HG03469 (cell line): ENCODE measurements around the gene ABHD4.
A peak's percentile ranks its signal among the peaks of the same experiment; 100 is the strongest.
"Not testable (repeated sequence)": the region's sequence is repeated elsewhere in the genome, so short reads cannot be mapped to it uniquely, and the experiment has no call there.

Experiments used
- ATAC-seq: cut with Tn5 transposase; IDR thresholded peaks from one replicate; pipeline ENCODE4 v1.9.1; 2021; ENCODE audit warnings: mild to moderate bottlenecking, moderate library complexity, moderate number of reproducible peaks; ENCODE audit not compliant: unreplicated experiment

ABHD4 gene, protein sequence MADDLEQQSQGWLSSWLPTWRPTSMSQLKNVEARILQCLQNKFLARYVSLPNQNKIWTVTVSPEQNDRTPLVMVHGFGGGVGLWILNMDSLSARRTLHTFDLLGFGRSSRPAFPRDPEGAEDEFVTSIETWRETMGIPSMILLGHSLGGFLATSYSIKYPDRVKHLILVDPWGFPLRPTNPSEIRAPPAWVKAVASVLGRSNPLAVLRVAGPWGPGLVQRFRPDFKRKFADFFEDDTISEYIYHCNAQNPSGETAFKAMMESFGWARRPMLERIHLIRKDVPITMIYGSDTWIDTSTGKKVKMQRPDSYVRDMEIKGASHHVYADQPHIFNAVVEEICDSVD

DNA sequence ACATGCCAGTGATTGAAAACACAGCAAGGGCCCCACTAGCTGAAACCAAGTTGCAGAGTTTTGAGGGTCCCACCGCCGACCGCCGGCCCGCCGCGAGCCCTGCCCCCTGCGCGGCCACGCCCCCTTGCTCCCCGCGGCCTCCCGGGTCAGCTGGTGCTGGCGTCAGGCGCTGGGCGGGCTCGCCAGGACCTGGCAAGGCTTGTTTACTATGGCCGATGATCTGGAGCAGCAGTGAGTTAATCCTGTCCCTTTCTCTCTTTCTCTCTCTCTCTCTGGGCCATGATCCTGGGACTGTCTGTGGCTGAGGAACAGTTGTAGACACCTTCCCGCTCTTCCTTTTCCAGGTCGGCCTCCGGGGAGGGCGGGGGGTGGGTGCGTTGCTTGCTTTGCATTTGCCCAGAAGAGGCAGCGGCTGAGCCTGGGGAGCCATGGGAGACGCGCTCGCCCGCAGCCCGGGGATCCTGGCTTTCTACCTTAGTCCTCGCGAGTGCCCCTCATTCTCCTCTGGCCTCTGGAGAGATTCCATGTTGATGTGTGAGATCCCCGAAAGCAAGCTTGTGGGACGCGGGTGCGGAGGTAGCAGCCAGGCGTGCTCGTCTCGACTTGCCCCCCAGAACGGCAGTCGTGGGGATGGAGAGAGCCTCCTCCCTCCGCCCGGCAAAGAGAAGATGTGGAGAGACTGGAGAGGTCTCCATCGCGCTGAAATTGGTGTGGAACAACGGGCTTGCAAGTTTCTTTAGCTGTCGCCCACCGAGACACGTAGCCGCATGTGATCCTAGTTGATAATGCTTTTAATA is at the start of gene ABHD4:
ABHD4 (plus strand) TSS at position 202 of the 797 bp plus-strand sequence; CDS start at position 209, 7 bp downstream.
- peak; percentile 40 for ATAC-seq

DNA sequence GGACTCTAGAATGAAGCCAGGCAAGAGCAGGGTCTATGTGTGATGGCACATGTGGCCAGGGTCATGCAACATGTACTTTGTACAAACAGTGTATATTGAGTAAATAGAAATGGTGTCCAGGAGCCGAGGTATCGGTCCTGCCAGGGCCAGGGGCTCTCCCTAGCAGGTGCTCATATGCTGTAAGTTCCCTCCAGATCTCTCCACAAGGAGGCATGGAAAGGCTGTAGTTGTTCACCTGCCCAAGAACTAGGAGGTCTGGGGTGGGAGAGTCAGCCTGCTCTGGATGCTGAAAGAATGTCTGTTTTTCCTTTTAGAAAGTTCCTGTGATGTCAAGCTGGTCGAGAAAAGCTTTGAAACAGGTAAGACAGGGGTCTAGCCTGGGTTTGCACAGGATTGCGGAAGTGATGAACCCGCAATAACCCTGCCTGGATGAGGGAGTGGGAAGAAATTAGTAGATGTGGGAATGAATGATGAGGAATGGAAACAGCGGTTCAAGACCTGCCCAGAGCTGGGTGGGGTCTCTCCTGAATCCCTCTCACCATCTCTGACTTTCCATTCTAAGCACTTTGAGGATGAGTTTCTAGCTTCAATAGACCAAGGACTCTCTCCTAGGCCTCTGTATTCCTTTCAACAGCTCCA is 48.7 kb upstream of the ABHD4 start:
- no peak for ATAC-seq

DNA sequence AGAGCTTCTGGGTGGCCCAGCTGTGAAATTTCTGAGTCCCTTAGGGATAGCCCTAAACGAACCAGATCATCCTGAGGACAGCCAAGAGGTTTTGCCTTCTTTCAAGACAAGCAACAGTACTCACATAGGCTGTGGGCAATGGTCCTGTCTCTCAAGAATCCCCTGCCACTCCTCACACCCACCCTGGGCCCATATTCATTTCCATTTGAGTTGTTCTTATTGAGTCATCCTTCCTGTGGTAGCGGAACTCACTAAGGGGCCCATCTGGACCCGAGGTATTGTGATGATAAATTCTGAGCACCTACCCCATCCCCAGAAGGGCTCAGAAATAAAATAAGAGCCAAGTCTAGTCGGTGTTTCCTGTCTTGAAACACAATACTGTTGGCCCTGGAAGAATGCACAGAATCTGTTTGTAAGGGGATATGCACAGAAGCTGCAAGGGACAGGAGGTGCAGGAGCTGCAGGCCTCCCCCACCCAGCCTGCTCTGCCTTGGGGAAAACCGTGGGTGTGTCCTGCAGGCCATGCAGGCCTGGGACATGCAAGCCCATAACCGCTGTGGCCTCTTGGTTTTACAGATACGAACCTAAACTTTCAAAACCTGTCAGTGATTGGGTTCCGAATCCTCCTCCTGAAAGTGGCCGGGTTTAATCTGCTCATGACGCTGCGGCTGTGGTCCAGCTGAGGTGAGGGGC is 48.0 kb upstream of the ABHD4 start:
- peak; percentile 42 for ATAC-seq

DNA sequence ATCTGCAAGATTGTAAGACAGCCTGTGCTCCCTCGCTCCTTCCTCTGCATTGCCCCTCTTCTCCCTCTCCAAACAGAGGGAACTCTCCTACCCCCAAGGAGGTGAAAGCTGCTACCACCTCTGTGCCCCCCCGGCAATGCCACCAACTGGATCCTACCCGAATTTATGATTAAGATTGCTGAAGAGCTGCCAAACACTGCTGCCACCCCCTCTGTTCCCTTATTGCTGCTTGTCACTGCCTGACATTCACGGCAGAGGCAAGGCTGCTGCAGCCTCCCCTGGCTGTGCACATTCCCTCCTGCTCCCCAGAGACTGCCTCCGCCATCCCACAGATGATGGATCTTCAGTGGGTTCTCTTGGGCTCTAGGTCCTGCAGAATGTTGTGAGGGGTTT is 46.5 kb upstream of the ABHD4 start:
- ATAC-seq: no peak

DNA sequence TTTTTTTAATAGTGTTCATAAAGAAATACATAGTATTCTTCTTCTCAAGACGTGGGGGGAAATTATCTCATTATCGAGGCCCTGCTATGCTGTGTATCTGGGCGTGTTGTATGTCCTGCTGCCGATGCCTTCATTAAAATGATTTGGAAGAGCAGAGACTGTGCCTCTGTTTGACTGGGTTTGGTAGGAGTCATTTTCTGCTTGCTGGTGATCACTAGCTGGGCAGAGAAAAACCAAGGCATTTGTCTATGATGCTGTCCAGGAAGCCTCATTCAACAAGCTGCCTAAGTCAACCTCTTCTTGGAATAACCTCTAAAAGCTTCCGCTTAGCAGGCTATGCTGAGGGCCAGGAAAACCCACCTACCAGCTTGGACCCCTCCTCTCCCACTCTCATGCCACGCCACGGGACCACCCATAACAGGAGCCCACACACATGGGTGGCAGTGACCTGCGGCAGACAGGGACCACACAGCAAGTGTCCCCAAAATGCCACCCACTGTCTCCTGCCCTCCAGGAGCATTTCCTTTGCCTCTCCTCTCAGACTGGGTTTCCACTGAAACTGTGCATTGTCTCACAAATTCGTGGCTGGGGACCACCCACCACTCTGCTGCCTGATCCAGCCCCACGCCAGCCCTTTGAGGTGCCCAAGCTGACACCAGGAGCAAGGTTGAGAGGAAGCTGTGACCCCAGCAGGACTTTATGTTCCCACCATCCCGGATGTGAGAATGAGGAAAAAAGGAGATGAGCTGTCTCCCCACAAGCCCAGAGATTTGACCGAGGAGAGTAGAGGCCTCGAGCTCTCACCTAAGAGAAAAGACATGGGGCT is 45.9 kb upstream of the ABHD4 start:
- ATAC-seq: no peak

DNA sequence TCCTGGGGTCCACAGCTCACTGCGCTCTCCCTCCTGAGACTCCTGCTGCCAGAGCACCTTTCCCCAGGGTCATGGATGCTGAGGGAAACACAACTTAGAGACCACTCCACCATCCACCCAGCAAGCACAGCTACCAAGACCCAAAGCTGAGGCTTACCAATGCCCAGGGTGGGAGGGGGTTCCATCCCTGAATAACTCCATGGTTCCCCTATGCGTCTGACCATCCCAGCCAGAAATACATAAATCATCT is 45.3 kb upstream of the ABHD4 start:
- ATAC-seq: no peak

DNA sequence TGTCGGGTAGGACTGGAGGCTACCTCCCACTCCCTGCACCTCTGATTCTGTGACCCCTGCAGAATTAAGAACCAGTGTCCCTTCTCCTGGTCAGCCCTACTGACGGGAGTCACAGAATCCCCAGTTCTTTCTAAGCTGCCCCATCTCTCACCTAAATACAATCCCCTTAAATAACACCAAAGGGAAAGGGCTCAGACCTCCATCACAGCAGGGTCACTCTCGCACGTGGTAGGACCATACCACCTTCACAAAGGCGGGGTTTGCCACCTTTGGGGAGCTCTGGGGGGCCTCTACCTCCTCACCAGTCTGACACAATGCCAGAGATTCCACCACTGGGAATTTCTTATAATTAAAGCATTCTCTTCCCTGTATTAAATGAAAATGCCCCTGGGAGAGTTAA is 44.7 kb upstream of the ABHD4 start:
- no peak for ATAC-seq

DNA sequence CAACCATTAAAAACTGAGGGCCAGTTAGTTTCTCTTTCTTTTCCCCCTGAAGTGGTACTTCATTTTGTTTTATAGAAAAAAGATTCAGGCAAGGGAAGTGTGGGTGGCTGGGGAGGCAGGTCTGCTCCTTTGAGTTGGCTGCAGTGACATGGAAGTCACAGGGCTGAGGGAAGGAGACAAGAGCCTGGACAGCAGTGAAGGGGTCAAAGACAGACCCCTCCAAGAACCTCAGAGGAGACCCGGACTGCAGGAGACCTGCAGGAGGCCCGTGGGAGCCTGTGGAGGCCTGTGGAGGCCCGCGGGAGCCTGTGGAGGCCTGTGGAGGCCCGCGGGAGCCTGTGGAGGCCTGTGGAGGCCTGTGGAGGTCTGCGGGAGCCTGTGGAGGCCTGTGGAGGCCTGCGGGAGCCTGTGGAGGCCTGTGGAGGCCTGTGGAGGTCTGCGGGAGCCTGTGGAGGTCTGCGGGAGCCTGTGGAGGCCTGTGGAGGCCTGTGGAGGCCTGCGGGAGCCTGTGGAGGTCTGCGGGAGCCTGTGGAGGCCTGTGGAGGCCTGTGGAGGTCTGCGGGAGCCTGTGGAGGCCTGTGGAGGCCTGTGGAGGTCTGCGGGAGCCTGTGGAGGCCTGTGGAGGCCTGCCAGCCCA is 44.1 kb upstream of the ABHD4 start:
- ATAC-seq: not testable (repeated sequence)

DNA sequence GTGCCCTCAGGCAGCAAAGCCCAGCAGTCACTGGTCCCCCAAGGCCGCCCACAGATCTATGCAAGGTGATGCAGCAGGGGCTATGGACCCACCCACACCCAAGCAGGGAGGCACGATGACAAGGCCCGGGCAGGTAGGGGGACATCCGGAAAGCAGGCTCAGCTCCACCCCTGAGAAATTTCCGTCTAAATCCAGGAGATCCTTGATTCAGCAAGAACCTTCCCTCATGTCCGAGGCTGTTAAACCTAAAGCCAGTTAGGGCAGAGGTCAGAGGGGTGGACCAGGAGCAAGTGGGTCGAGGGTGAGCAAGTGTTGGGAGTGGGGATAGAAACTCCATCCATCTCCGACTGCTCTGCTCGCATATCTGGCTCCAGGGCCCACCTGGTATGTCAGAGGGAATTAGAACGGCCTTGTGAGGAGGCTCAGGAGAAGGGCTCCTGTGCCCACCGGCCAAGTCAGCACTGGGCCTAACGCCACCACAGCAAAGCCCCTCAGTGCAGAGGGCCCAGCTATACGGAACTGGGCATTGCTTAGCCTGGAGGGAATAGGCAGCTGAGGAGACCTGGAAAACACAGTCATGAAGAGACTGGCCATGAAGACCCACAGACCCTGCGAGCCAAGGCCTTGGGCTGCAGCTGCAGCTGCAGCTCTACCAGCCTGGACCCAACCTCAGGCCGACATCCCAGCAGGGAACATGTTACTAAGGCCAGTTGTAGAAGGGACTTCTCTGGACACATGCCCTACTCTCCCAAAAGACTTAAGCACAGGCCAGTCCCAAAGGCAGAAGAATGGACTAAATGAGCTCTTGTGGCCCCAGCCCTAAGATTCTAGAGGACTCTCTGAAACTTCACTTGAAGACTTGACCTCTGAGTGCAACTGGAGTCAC is 43.4 kb upstream of the ABHD4 start:
- no peak for ATAC-seq

DNA sequence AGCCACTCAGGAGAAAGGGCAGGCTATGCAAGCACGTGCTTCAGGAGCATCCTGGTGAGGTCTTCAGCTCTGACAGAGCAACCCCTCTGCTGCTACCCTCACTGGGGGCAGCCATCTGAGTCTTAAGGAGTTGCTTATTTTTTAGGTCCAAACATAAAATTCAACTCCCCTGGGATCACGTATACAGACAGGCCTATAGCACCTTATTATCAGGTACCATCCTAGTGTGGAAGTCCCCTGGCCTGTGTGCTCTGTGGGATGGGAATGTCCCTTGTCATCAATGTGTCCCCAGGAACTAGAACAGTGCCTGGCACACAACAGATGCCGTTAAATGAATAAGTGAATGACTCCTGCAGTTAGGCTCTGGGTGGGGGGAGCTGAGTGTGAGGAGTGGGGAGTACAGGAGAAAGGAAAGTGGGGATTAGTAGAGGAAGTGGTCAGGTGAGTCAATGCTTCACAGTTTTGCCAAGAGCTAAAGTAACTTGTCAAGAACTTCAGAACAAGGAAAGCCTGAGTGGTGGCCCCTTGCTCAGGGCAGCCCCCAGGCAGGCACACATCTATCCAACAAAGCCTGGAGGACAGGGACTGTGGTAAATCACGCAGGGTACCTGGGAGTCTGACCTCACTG is 42.6 kb upstream of the ABHD4 start:
- ATAC-seq: no peak

DNA sequence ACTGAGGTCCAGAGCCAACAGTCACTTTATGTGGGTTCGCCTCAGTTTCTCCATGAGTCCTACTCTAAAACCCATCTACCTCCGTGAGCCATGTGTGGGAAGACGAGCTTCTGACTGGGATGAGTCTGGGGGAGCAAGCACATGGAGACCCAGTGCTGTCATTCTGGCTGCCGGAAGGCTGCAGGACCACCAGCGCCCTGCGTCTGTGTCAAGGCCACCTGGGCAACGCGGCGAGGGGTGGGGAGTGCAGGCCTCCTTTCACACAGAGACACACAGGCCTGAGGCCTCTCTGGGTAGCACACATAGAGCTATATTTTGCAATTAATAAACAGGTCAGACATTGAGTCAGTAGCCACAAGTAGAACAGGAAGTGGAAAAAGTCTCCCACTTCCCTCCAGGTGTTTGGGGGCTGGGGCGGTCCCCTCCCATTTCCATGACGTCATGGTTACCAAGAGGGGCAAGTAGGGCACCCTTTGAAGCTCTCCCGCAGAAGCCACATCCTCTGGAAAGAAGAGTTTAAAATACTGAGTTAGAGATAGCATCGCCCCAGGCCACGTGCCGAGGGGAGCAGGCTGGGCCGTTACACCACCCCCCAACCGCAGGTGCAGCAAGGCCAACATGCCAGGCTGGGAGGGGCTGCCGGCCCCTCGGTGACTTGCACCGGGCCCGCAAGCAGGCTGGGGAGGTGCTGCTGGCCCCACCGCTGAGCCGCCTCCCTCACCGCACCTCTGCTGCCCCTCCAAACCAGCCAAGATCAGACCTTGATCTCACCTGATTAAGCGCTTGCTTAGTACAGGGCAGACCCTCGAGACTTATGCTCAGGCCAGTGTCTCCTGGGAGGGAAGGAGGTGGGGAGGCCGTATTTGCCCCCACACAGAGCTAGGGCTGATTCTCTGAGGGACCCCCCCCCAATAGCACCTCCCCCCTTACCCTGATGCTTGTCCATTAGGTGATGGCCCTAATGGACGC is 41.8 kb upstream of the ABHD4 start:
- ATAC-seq: peak; percentile 48

DNA sequence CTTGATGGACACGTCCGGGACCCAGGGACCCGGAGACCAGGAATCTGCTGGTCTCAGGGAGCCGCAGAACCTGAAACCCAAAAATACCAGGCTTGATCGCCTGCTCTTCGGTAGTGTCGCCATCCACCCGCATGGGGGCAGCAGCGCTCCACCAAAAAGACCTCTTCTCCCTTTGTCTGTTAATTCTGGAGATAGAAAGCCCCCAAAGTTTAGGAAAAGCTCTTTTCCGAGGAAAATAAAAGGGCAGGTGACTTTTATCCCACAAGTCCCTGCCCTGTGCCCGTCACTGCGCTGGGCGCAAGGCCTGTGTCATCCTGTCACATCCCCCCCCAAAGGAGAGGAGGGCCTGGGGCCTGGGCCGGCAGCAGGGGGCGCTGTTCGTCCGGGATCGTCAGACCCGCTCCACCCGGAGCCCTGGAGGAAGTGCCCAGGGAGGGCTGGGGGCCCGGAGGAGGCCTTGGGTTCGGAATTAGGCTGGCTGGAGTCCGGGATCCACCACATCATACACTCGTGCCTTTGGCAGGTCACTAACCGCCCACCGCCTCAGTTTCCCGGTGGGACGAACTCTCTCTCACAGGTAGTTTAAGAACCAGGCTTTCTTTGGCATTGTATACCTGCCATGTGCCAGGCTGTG is 41.0 kb upstream of the ABHD4 start:
- no peak for ATAC-seq

DNA sequence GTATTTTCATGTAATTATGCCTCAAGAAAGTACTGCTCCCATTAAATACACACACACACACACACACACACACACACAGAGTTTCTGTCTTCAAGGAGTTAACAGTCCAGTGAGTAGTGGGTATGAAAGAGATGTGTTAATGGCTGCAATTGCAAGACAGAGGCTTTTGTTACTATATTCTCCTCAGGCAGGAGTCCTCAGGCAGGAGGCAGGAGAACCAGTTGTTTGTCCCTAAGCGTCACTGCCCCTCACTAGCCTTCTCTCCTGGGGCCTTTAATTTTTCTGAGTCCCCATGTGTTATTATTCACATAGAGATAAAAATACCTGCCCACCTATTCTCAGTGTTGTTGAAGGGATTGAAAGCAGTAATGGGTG is 40.3 kb upstream of the ABHD4 start:
- ATAC-seq: no peak

DNA sequence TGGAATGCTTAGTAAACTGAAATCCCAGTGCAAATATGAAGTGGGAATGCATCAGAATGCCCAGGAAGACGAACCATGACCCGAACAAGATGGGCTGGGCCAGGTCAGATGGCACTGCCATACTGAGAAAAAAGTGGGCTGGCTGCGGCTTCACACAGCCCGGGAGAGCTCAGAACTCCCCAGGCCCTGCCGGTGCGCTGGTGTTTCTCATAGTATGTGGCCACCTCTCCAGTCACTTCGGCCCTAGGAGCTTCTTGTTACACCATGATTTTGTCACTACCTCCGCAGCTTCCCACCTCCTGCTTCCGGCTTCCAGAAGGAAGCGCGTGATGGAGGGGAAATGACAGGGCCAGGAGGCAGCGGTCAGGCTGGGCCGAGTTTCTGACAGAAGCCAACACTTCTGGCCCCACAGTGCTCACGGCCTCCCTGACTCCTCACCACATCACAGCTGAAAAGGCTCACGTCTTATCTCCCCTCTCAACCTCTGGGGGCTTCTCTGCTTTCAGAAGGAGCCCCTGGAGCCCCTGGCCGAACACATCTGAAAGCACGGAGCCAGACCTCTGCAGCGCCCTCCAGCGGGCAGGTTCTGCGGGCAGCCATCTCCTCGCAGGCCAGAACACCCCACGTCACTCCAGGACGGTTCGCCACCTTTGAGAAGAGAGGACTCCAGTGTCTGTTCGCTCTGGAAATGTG is 39.7 kb upstream of the ABHD4 start:
- no peak for ATAC-seq

DNA sequence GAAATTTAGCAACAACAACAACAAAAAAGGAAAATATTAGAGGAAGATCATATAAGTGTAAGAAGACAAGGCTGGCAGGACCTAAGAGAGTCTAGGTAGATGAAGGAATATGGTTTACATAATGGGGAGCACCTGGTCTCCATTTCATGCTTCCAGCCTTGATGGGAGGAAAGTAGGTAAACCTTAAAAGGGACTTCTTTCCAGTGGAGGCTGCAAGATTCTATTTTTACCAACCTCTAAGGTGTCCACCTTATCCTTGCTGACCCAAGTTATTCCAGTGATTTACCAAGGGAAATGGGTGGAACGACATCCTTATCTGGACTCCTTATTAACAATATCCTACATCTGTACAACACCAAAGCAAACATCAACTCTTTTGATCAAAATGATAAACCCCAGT is 39.1 kb upstream of the ABHD4 start:
- no peak for ATAC-seq

DNA sequence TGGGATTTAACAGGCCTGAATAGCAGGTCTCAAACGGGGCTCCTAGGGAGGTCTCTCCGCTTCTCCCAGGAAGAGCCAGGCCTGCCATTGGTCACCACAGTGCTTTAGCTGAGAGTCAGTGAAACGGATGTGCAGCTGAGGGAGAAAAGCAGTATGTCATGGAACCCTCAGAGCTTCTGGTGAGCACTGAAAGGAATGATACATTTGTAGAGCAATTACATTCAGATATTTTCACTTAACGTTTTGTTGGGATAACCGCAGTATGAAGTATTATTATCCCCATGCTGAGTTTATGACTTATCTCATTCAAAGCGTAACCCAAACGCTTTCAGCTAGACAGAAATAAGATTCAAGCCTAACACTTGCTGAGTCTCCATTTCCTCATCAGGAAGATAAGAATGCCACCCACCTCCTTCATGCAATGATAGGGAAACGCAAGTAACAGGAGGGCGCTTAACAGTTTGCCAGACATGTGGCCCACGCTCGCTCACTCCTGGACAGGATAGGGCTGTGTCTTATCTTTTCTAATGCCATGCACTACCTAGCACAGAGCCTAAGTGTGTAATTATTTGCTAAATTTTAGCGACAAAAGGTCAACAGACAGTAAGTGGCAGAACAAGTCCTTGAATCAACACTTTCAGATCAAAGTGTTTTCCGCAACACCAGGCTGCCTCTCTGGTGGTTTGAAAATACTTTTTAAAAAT is 37.3 kb upstream of the ABHD4 start:
- no peak for ATAC-seq
